HL-60 (cell line): ENCODE results near the gene SPACA9.

Source experiments
- CTCF ChIP-seq: IDR thresholded peaks from one replicate; pipeline ENCODE4 v1.5.1; 2011; ENCODE audit warnings: low read length, control low read depth, inconsistent platforms; ENCODE audit not compliant: insufficient read depth
- REST ChIP-seq: IDR thresholded peaks from 2 replicates; pipeline ENCODE4 v1.6.1; 2012; ENCODE audit warnings: low read depth; ENCODE audit not compliant: insufficient replicate concordance

- TF ChIP-seq CTCF (no peak), REST (no peak)
These were observed 33.4 kb downstream of the SPACA9 start for GRCh38 chr9:132912131-132912530.
